H1 (cell line): ENCODE measurements around the gene UQCC3.

ENCODE experiments used
- BCL11A ChIP-seq, 2 experiments: IDR thresholded peaks; one replicate each; pipeline ENCODE4 v1.6.1; 2011; ENCODE audit warnings: low read depth in 2 of 2, low read length in 2 of 2, mild to moderate bottlenecking in 2 of 2
- CEBPB ChIP-seq: IDR thresholded peaks from 2 replicates; pipeline ENCODE4 v1.6.1; 2012; ENCODE audit warnings: low read depth, low read length
- CTCF ChIP-seq, 3 experiments: IDR thresholded peaks; 1 replicate in 2 of 3; 2 replicates in 1 of 3; pipeline versions ENCODE4 v1.5.1 to v1.6.1; 2011; ENCODE audit warnings: low read length in 3 of 3, mild to moderate bottlenecking in 3 of 3, inconsistent platforms in 2 of 3, low read depth in 1 of 3, moderate library complexity in 1 of 3; ENCODE audit not compliant: insufficient read depth in 1 of 3; ENCODE audit errors: control extremely low read depth in 1 of 3
- EP300 ChIP-seq, 2 experiments: IDR thresholded peaks; 1 replicate in 1 of 2; 2 replicates in 1 of 2; pipeline ENCODE4 v1.6.1; 2011 to 2012; ENCODE audit warnings: low read depth in 2 of 2, low read length in 2 of 2, mild to moderate bottlenecking in 2 of 2, borderline replicate concordance in 1 of 2, inconsistent platforms in 1 of 2, moderate library complexity in 1 of 2
- POLR2A ChIP-seq, 2 experiments: IDR thresholded peaks; 1 replicate in 1 of 2; 2 replicates in 1 of 2; pipeline ENCODE4 v1.6.1; 2011; ENCODE audit warnings: low read depth in 2 of 2, low read length in 2 of 2, mild to moderate bottlenecking in 2 of 2; ENCODE audit errors: control extremely low read depth in 1 of 2
- POLR2AphosphoS5 ChIP-seq: IDR thresholded peaks from 2 replicates; pipeline ENCODE4 v1.6.1; 2011; ENCODE audit warnings: low read depth, low read length
- RAD21 ChIP-seq, 2 experiments: IDR thresholded peaks in 1 of 2; conservative IDR thresholded peaks in 1 of 2; 2 replicates each; pipeline ENCODE4 v1.6.1; 2011; ENCODE audit warnings: low read depth in 2 of 2, low read length in 2 of 2, improper control_type of control experiment in 1 of 2, inconsistent platforms in 1 of 2, mild to moderate bottlenecking in 1 of 2, moderate library complexity in 1 of 2
- RBBP5 ChIP-seq: IDR thresholded peaks from 2 replicates; pipeline ENCODE4 v1.7.1; 2012; ENCODE audit warnings: low read depth, mild to moderate bottlenecking, inconsistent platforms, low read length, moderate library complexity, borderline replicate concordance
- RFX5 ChIP-seq: IDR thresholded peaks from 2 replicates; pipeline ENCODE4 v1.6.1; 2011; ENCODE audit warnings: low read depth, low read length, improper control_type of control experiment, borderline replicate concordance
- SIN3A ChIP-seq, 2 experiments: IDR thresholded peaks in 1 of 2; conservative IDR thresholded peaks in 1 of 2; 2 replicates each; pipeline ENCODE4 v1.6.1; 2011 to 2012; ENCODE audit warnings: low read length in 2 of 2, improper control_type of control experiment in 1 of 2, low read depth in 1 of 2, mild to moderate bottlenecking in 1 of 2
- SRF ChIP-seq: IDR thresholded peaks from 2 replicates; pipeline ENCODE4 v1.6.1; 2011; ENCODE audit warnings: mild to moderate bottlenecking, low read depth, low read length, moderate library complexity

GRCh38 chr11:62648185-62648966, 23.1 kb upstream of the UQCC3 start:
- no peak for TF ChIP-seq RAD21 (IDR thresholded peaks at IDR 0.05 in 1 of 2, conservative IDR thresholded peaks at IDR 0.05 in 1 of 2; ENCODE audit: low read depth in 2 of 2, low read length in 2 of 2)
- TF ChIP-seq CEBPB: no peak
- TF ChIP-seq CTCF (IDR thresholded peaks at IDR 0.05; ENCODE audit: control extremely low read depth in 1 of 3, insufficient read depth in 1 of 3, low read depth in 1 of 3, low read length in 3 of 3): no peak
- TF ChIP-seq EP300 (IDR thresholded peaks at IDR 0.05; ENCODE audit: borderline replicate concordance in 1 of 2, low read depth in 2 of 2, low read length in 2 of 2): no peak
- no peak for TF ChIP-seq POLR2A (IDR thresholded peaks at IDR 0.05; ENCODE audit: control extremely low read depth in 1 of 2, low read depth in 2 of 2, low read length in 2 of 2)
- TF ChIP-seq BCL11A (IDR thresholded peaks at IDR 0.05; ENCODE audit: low read depth in 2 of 2, low read length in 2 of 2): no peak
- TF ChIP-seq RBBP5: no peak
- TF ChIP-seq RFX5: no peak
- TF ChIP-seq SRF: no peak
- no peak for TF ChIP-seq SIN3A (conservative IDR thresholded peaks at IDR 0.05 in 1 of 2, IDR thresholded peaks at IDR 0.05 in 1 of 2; ENCODE audit: low read depth in 1 of 2, low read length in 2 of 2)
- TF ChIP-seq POLR2AphosphoS5: no peak
